GM23338 (cell line): Measurements from ENCODE around the gene RAB11FIP3.

Experiments
- CTCF ChIP-seq, 2 experiments: fragments of 200-600 bp in 1 of 2; sonication (generic) in 1 of 2; conservative IDR thresholded peaks; 2 replicates each; pipeline versions ENCODE4 v1.5.1 to v1.6.1; 2016 to 2017; ENCODE audit warnings: antibody characterized with exemption in 2 of 2, low read depth in 2 of 2, mild to moderate bottlenecking in 2 of 2, moderate library complexity in 1 of 2
- POLR2AphosphoS5 ChIP-seq: IDR thresholded peaks from 2 replicates; pipeline ENCODE4 v1.6.1; 2016; ENCODE audit warnings: antibody characterized with exemption, low read depth
- ZNF331 ChIP-seq: fragments of 250-450 bp; sonication (Bioruptor Pico); IDR thresholded peaks from 2 replicates; pipeline ENCODE4 v1.5.0; 2020; ENCODE audit warnings: low read depth, mild to moderate bottlenecking, moderate library complexity

DNA sequence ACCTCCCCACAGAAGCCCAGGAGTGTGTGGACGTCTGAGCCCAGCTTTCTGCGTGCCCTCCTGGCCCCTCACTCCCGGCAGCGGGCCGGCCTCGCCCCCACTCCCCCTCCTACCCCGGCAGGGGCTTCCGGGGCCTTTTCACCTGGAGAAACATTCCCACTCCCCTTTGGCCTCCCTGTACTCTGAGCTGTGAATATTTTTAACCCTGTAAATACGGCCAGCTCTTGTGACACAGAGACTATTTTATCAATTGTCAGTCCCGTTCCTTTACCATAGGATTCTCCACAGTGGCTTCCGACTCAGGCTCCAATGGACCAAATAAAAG is 128.8 kb downstream of the RAB11FIP3 start:
- TF ChIP-seq ZNF331 (CRISPR knock-in tag) = no peak
- TF ChIP-seq CTCF (conservative IDR thresholded peaks at IDR 0.05; ENCODE audit: low read depth in 2 of 2) = no peak
- no peak for TF ChIP-seq POLR2AphosphoS5
